Neural progenitor cell (in vitro differentiated cells): Measurements from ENCODE around the gene CCDC80. TPM values are rescaled to one million over a fixed set of nuclear protein-coding genes. Genes with fewer than 3 reads are reported as not detected.

Source experiments
- DNase-seq: peaks from one replicate; pipeline ENCODE4 v3.0.0-alpha.2; 2016; ENCODE audit warnings: low spot score
- H2AFZ ChIP-seq: fragments of 200-600 bp; sonication (generic); replicated peaks from 2 replicates; pipeline ENCODE4 v1.6.1; 2016; ENCODE audit warnings: antibody characterized with exemption
- H3F3A ChIP-seq: fragments of 200-600 bp; sonication (generic); 2 replicates; pipeline ENCODE4 v1.6.1; 2016; ENCODE audit warnings: antibody characterized with exemption, low read depth
- H3K27ac ChIP-seq: fragments of 200-600 bp; sonication (generic); 2 replicates; pipeline ENCODE4 v1.5.1; 2016; ENCODE audit warnings: mild to moderate bottlenecking
- H3K27me3 ChIP-seq: fragments of 200-600 bp; sonication (generic); 2 replicates; pipeline ENCODE4 v1.6.1; 2016; ENCODE audit warnings: mild to moderate bottlenecking, moderate library complexity
- H3K36me3 ChIP-seq: fragments of 200-600 bp; sonication (generic); 2 replicates; pipeline ENCODE4 v1.5.1; 2016
- H3K4me1 ChIP-seq: fragments of 200-600 bp; sonication (generic); 2 replicates; pipeline ENCODE4 v1.6.1; 2016; ENCODE audit warnings: mixed run types
- H3K4me2 ChIP-seq: fragments of 200-600 bp; sonication (generic); 2 replicates; pipeline ENCODE4 v1.6.1; 2016
- H3K4me3 ChIP-seq: fragments of 200-600 bp; sonication (generic); 2 replicates; pipeline ENCODE4 v1.5.1; 2016
- H3K79me2 ChIP-seq: fragments of 200-600 bp; sonication (generic); 2 replicates; pipeline ENCODE4 v1.6.1; 2016; ENCODE audit warnings: low read depth
- H3K9ac ChIP-seq: fragments of 200-600 bp; sonication (generic); 2 replicates; pipeline ENCODE4 v1.6.1; 2016
- H3K9me3 ChIP-seq: fragments of 200-600 bp; sonication (generic); 2 replicates; pipeline ENCODE4 v1.5.1; 2016; ENCODE audit warnings: low read depth
- H4K20me1 ChIP-seq: fragments of 200-600 bp; sonication (generic); 2 replicates; pipeline ENCODE4 v1.6.1; 2016; ENCODE audit warnings: low read depth
- H3K27ac Mint-ChIP-seq: 3 replicates; pipeline ENCODE4 v1.8.0; 2021; ENCODE audit warnings: mixed read lengths
- H3K27me3 Mint-ChIP-seq: 2 replicates; pipeline ENCODE4 v1.8.0; 2022; ENCODE audit warnings: low read depth, mild to moderate bottlenecking, inconsistent platforms, moderate library complexity, mixed read lengths; ENCODE audit not compliant: insufficient read depth
- H3K36me3 Mint-ChIP-seq: 3 replicates; pipeline ENCODE4 v1.8.0; 2021; ENCODE audit warnings: mixed read lengths
- H3K4me1 Mint-ChIP-seq: 3 replicates; pipeline ENCODE4 v1.8.0; 2021; ENCODE audit warnings: mixed read lengths
- H3K4me3 Mint-ChIP-seq: 3 replicates; pipeline ENCODE4 v1.8.0; 2021; ENCODE audit warnings: mild to moderate bottlenecking, moderate library complexity, mixed read lengths
- H3K9me3 Mint-ChIP-seq: 3 replicates; pipeline ENCODE4 v1.8.0; 2020; ENCODE audit warnings: mixed read lengths
- CTCF ChIP-seq: fragments of 200-600 bp; sonication (generic); IDR thresholded peaks from 2 replicates; pipeline ENCODE4 v1.5.1; 2017; ENCODE audit warnings: antibody characterized with exemption, mild to moderate bottlenecking
- EZH2 ChIP-seq: fragments of 200-600 bp; sonication (generic); IDR thresholded peaks from 2 replicates; pipeline ENCODE4 v1.6.1; 2017; ENCODE audit warnings: antibody characterized with exemption, mild to moderate bottlenecking, moderate library complexity
- EZH2phosphoT487 ChIP-seq: fragments of 200-600 bp; sonication (generic); IDR thresholded peaks from 2 replicates; pipeline ENCODE4 v1.6.1; 2017; ENCODE audit warnings: antibody characterized with exemption
- total RNA-seq: library from RNA; depleted of rRNA; stranded (reverse); fragments of >200 nt; gene quantifications from 2 replicates; pipeline ENCODE4 v1.2.3, GENCODE V29; 2015; ENCODE audit warnings: low replicate concordance

Gene CCDC80
- total RNA-seq, 1 donor from 2014 or later: 21.5 TPM

- H3K4me2 ChIP-seq: no peak overlapping the region
- no peak for DNase-seq
- no peaks in the 10 kb centered on the region for H3K79me2 ChIP-seq
- H3K9ac ChIP-seq: no peak overlapping the region
- no peak overlapping the region for H2AFZ ChIP-seq
- no peaks in the 10 kb centered on the region for H3K36me3 ChIP-seq
- no peak overlapping the region for H3K27ac Mint-ChIP-seq
- TF ChIP-seq CTCF: no peak
- no peak for TF ChIP-seq EZH2phosphoT487
- TF ChIP-seq EZH2: no peak
- H3F3A ChIP-seq: peaks cover 6% of the 10 kb centered on the region
- no peaks in the 10 kb centered on the region for H3K27me3 ChIP-seq
- no peaks in the 10 kb centered on the region for H3K36me3 Mint-ChIP-seq
- H3K4me3 Mint-ChIP-seq: no peak overlapping the region
- no peak overlapping the region for H3K4me3 ChIP-seq
- peaks cover 18% of the 10 kb centered on the region for H3K4me1 ChIP-seq
- no peak overlapping the region for H3K27ac ChIP-seq
- no peaks in the 10 kb centered on the region for H3K9me3 ChIP-seq
- H4K20me1 ChIP-seq: no peaks in the 10 kb centered on the region
- peaks cover 9% of the 10 kb centered on the region for H3K4me1 Mint-ChIP-seq
- H3K27me3 Mint-ChIP-seq: peaks cover 3% of the 10 kb centered on the region
- no peaks in the 10 kb centered on the region for H3K9me3 Mint-ChIP-seq
Observed at GRCh38 chr3:112682361-112682760, 41.4 kb upstream of the CCDC80 start.

- no peaks in the 10 kb centered on the region for H3K36me3 Mint-ChIP-seq
- Histone ChIP-seq H3K4me3 (no peak overlapping the region), H3K36me3 (no peaks in the 10 kb centered on the region), H3K27me3 (no peaks in the 10 kb centered on the region), H2AFZ (no peak overlapping the region), H3K4me1 (peaks cover 13% of the 10 kb centered on the region), H3K9me3 (no peaks in the 10 kb centered on the region), H3K9ac (no peak overlapping the region), H3K79me2 (no peaks in the 10 kb centered on the region), H3F3A (peaks cover 2% of the 10 kb centered on the region), H4K20me1 (no peaks in the 10 kb centered on the region), H3K4me2 (no peak overlapping the region), H3K27ac (no peak overlapping the region)
- peaks cover 3% of the 10 kb centered on the region for H3K27me3 Mint-ChIP-seq
- H3K9me3 Mint-ChIP-seq: no peaks in the 10 kb centered on the region
- TF ChIP-seq EZH2phosphoT487: no peak
- no peak for TF ChIP-seq CTCF
- H3K4me3 Mint-ChIP-seq: no peak overlapping the region
- DNase-seq: no peak
- H3K4me1 Mint-ChIP-seq: peaks cover 12% of the 10 kb centered on the region
- H3K27ac Mint-ChIP-seq: no peak overlapping the region
Observed at GRCh38 chr3:112681822-112682325, 40.9 kb upstream of the CCDC80 start.

GRCh38 chr3:112676659-112677234, 35.8 kb upstream of the CCDC80 start:
- no peaks in the 10 kb centered on the region for H3K79me2 ChIP-seq
- no peaks in the 10 kb centered on the region for H3K9me3 ChIP-seq
- H3K4me2 ChIP-seq: no peak overlapping the region
- H3K27ac ChIP-seq: no peak overlapping the region
- peak; percentile 8 for DNase-seq
- peaks cover 7% of the 10 kb centered on the region for H3K27me3 Mint-ChIP-seq
- no peaks in the 10 kb centered on the region for H3K27me3 ChIP-seq
- no peaks in the 10 kb centered on the region for H3K9me3 Mint-ChIP-seq
- no peaks in the 10 kb centered on the region for H3K36me3 Mint-ChIP-seq
- H3K4me3 ChIP-seq: no peak overlapping the region
- TF ChIP-seq EZH2: no peak
- no peak for TF ChIP-seq CTCF
- no peak for TF ChIP-seq EZH2phosphoT487
- H3K27ac Mint-ChIP-seq: peak overlapping the region; percentile 21
- no peaks in the 10 kb centered on the region for H3K4me1 ChIP-seq
- H4K20me1 ChIP-seq: no peaks in the 10 kb centered on the region
- H3K36me3 ChIP-seq: no peaks in the 10 kb centered on the region
- H2AFZ ChIP-seq: peak overlapping the region; percentile 74
- no peak overlapping the region for H3K9ac ChIP-seq
- no peaks in the 10 kb centered on the region for H3F3A ChIP-seq
- peak overlapping the region; percentile 4 for H3K4me3 Mint-ChIP-seq
- peaks cover 14% of the 10 kb centered on the region for H3K4me1 Mint-ChIP-seq
